Activated CD4-positive, alpha-beta T cell treated with anti-CD3 and anti-CD28 coated beads for 24 hours (primary cell): ENCODE measurements around the gene SYNJ2.

Experiments used
- DNase-seq, 2 donors: peaks; one replicate each; pipeline ENCODE4 v3.0.0-alpha.2; 2020; ENCODE audit warnings: low read depth in 2 of 2

SYNJ2 gene

GRCh38 chr6:158013904-158014504 lies 32.3 kb downstream of the SYNJ2 start:
- DNase-seq, result no peak

DNA sequence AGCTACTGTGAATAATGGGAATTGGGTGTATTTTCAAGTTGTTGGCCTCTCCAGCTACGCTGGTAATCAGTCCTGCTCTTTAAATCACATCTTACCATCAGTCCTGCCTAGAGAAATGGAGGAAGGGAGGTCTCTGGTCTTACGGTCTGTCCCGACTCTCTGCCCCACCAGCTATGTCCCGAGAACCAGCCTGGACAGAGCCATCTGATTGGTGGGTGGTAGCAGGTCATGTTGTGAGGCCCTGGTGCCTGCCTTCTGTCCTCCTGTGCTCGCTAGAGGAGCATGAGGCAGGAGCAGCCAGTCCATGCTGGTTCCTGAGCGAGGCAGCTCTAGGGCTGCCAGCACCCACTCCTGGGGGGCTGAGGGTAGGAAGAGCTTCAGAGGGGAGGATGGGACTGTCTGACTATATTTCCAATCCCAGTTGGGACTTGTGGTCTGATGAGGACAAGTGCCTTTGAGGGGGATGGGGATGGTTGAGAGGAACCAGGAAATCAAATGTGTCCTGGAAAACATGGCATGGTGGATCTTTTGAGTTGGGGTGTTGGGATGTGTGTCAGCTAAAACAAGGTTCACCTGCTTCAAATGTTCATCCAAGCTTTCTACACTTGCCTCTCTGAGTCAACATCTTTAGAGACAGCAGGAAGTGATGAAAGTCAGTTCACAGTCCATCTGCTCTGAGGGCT lies 33.0 kb downstream of the SYNJ2 start:
- no peak for DNase-seq

DNA sequence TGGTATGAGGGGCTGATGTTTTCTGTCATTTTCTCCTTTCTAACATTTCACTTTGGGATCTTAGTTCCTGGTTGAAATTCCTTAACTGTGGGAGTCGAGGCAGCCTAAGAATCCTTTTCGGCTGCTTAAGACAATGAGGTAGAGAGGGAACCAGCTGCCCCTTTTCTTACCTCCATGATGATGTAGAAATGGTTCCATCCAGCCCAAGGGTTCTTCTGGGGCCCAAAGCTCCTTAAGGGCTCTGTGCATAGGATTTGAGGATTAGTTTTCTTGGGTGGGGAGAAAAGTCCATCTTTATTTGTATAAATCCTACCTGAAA lies 33.5 kb downstream of the SYNJ2 start:
- no peak for DNase-seq

- DNase-seq, result no peak
Observed at GRCh38 chr6:158016571-158017383, 35.1 kb downstream of the SYNJ2 start.

DNA sequence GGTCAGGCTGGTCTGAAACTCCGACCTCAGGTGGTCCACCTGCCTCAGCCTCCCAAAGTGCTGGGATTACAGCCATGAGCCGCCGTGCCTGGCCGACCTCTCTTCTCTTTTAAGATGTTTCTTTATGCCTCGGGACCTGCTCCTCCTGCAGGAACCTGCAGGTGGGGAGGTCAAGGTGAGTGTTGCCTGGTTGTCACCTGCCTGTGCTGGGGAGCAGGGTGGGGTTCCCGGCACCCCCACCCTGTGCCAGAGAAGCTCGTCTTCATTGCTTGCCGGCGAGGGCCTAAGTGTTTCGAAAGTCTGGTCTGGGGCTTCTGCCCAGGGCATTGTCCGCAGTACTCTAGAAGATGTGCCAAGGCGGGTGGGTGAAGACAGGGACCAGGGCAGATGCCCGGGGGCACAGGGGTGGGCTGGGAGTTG lies 36.0 kb downstream of the SYNJ2 start:
- DNase-seq, result no peak

DNA sequence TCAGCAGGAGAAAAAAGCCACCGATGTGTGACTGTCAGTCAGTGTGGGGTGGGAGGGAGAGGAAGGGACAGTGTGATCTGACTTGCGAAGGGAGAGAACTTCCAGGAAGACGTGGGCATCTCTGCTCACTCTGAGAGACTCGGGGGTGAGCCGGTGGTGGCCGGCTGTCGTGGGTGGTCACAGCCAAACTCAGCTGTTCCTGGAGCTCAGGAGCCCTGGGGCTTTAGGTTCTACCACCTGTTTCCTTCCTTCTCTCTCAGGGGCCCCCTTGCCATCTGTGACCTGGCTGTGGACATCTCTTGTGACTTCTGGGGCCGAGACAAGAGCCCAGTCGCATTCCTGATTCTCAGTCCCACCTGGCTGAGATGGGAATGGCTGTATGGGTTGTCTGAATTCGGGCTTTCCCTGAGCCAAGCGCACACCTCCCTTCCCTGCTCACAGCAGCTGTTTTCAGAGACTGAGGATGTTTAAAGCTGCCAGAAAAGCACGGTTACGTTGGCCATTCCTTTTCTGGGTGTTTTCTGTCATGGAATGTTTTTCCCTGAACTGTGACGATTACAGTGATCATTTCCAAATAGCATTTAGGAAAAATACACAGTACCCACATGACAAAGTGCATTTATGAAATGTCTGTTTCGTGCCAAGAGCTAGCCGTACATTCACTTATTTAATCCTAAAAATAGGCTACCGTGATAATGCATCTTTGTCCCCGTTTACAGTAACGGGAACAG lies 36.5 kb downstream of the SYNJ2 start:
- no peak for DNase-seq

GRCh38 chr6:158018851-158019361 lies 37.2 kb downstream of the SYNJ2 start:
- no peak for DNase-seq

DNA sequence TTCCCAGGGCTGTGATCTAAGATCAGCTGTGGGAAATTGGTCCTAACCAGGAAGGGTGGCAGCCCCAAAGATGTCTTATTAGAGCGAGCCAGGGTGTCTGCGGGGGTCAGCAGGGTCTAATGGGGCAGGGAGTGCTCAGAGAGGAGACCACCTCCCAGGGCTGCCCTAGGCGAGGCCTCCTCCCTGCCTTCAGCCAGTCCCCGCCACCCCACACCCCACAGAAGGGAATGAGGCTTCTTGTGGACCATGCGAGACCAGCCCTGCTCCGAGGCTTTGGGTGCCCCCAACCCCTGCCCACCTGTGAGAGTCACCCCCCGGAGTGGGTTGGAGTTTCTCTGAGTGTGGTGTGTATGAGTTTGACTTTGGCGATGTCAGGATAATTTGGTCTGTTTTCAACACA lies 37.8 kb downstream of the SYNJ2 start:
- DNase-seq, result no peak

DNA sequence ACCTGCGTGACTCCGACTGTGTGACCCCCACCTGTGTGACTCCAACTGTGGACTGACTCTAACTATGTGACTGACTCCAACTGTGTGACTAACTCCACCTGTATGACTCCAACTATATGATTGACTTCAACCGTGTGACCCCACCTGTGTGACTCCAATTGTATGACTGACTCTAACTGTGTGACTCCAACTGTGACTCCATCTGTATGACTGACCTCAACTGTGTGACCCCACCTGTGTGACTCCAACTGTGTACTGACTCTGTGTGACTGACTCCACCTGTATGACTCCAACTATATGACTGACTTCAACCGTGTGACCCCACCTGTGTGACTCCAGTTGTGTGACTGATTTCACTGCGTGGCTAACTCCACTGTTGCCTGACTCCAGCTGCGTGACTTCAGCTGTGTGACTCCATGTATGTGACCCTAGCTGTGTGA lies 38.6 kb downstream of the SYNJ2 start:
- no peak for DNase-seq

DNA sequence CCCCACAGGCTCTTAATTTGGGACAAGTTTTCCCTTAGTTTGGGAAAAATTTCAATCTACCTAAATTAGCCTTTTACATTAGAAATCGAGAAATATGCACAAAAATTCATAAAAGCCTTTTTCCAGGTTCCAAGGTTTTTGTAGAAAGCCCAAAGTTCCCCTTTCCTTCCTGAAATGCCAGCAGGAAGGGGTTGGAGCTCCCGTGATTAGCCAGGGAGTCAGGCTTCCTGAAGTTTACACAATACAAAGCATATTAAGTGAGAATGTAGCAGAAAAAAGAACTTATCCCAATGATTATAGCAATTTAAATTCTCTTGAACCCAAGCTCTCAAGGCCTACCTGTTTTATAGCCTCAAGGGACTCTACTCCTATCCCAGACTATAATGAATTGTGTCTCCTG lies 39.1 kb downstream of the SYNJ2 start:
- DNase-seq, result no peak

DNA sequence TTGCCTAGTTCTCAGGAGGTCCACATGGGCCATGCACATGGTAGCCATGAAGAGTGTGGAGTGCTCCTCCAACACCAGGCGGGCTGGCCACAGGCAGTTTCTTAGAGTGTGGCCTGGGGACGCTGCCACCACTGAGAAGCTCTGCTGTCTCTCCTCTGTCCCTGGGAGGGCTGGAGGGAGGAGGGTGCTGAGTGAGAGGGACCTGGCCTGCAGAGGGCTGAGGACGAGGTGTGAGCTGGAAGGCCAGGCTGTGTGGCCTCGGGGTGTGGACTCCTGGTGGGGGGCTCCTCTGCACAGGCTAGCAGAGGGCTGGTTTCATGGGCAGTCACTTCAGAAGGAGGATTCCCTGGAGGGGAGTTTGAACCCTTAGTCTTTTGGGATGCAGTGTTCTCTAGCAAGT lies 39.7 kb downstream of the SYNJ2 start:
- no peak for DNase-seq

GRCh38 chr6:158021814-158022748 lies 40.4 kb downstream of the SYNJ2 start:
- no peak for DNase-seq

DNA sequence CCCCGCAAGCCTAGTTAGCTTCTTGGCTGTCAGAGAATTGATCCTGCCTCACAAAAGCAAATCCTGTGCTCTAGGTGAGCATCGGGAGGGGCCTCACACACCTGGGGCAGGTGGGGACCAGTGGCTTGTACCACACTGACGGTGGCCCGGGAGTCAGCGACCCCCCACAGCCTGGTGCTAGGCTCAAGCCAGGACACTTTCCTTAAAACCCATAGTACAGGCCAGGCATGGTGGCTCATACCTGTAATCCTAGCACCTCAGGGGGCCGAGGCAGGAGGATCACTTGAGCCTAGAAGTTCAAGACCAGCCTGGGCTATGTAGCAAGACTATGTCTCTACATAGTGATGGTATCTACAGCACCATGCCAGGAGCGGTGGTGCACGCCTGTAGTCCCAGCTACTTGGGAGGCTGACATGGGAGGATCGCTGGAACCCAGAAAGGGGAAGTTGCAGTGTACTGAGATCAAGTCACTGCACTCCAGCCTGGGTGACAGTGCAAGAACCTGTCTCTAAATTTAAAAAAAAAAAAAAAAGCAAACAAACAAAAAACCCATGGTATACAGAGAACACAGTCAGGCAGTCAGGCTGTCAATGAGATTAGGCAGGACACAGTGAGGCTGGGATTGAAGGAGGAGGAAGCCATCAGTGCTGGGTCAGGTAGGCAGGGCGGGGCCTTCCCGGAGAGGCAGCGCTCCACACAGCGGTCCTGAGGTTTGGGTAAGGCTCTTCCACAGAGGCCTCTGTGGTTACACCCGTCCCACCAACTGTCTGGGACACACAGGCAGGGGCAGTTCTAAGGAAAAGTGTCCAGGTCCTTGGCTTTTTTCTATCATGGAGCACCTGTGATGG lies 41.3 kb downstream of the SYNJ2 start:
- DNase-seq, result no peak

DNA sequence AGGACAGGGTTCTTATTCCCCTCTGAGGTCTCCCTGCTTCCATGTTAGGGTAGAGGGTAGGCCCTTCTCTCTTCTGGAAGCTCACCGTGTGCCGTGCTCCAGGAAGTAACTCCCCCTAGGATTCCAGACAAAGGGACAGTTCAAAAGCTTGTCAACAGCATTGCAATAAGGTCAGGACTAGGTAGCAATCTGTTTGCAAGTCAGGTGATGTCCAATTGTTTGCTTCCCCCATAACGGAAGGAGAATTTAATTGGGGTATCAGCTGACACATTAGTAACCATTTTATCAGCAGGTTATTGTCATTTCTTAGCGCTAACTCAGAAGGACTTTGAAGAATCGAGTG lies 41.9 kb downstream of the SYNJ2 start:
- no peak for DNase-seq

DNA sequence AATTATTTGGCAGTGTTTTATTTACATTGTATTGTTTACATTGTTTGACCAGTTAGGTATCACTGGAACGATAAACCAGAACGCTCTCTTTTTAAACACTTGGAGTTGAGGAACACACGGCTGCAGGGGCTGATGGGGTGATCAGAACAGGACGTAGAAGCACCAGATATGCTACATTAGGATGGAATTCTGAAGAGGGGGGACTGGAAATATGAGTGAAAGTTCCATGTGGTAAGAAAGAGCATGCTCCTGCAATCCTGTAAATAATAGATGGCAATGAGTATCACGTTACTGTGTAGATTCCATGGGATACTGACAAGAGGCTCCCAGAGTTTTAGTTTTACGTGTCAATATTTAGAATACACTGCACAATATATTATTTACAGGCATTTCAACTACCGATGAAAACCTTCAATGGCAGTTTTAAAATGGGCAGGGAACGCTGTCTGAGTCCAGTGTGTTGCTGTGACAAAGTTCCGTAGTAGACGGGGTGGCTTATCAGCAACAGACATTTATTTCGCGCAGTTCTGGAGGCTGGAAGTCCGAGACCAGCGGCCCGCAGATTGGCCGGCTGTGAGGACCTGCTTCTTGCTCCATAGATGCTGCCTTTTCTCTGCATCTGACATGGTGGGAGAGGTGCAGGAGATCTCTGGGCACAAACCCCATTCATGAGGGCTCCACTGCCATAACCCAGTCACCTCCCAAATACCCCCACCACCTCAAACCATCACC lies 43.1 kb downstream of the SYNJ2 start:
- DNase-seq, result no peak

DNA sequence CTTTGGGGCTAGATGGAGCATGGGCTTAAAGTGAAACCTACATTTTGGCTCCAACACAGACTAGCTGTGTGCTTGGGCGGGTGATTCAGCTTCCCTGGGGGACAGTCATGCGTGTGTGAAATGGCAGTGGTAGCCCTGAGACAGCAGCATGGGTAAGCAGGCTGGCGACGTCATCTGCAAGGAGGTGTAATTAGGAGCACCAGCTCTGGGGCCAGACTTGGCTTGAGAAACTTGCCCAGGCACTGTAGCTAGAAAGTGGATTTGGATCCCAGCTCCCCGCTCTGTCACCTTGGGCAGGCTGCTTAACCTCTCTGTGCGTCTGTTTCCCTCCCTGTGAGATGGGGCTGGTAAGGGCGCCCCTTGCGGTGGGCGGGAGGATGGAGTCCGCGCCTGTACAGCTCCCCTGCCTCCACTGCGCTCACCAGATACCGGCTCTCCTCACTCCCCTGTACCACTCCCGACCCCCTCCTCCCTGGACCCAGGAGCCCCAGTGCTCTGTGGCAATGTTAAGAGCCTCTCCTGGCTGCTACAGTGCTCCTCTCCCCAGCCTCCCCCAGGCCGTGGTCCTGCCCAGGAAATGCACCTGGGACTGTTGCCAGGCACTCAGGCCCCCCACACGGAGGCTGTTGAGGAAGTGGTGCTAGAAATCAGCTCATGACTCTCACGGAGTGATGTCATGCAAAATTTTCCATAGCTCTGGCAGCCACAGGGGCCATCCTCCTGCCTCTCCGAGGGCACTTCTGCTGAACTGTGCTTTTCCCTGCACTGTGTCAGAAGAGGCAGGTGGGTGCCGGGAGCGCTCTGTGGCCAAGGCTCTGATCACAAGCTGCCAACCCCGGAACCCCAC lies 44.6 kb downstream of the SYNJ2 start:
- DNase-seq, result peak; percentile 64 to 68

DNA sequence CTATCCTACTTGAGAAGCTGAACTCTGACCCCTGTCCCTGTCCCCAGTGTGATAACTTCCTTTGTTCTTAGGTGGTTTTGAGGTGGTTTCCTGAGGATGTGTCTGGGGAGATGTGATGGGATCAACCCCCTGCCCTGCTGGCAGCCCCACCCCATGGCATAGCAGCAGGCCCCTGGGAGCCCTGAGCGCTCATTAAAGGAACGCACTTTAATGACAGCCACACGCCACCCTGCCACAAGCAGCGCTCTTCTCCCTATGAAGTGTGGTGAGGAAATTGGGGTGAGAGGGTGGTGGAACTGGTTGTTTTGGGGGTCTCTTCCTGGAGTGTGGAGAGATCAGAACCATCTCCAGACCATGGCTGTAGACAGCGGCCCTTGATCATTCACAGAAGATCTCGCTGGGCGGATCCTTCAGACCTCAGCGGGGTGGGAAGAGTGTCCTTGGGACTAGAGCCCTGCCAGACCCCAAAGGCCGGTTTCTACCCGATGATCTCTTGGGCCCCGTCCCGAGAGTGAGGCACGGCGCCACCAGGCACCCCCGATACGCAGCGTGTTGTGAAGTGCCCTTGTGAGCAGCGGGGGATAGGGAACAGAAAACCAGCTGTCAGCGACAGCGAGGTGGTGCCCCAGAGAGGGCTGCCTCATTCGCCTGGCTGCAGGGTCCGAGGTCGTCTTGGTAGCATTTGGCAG lies 45.4 kb downstream of the SYNJ2 start:
- no peak for DNase-seq
